DOHH2 (cell line): Measurements from ENCODE around the gene EID3.

Experiments
- H3F3A ChIP-seq: fragments of 200-600 bp; sonication (generic), shearing (Covaris generic); 2 replicates; pipeline ENCODE4 v1.6.0; 2016; ENCODE audit warnings: antibody characterized with exemption, mild to moderate bottlenecking; ENCODE audit not compliant: control insufficient read depth, insufficient read depth
- H3K27ac ChIP-seq: fragments of 200-600 bp; sonication (generic); 2 replicates; pipeline ENCODE4 v1.5.1; 2014; ENCODE audit warnings: low read depth, mild to moderate bottlenecking, low read length, moderate library complexity
- H3K27me3 ChIP-seq: fragments of 200-600 bp; sonication (generic); 2 replicates; pipeline ENCODE4 v1.6.1; 2014; ENCODE audit warnings: mild to moderate bottlenecking, low read length, mixed read lengths; ENCODE audit not compliant: control insufficient read depth
- H3K36me3 ChIP-seq: fragments of 200-600 bp; sonication (generic); 2 replicates; pipeline ENCODE4 v1.6.1; 2014; ENCODE audit warnings: mild to moderate bottlenecking, low read length, moderate library complexity, mixed read lengths; ENCODE audit not compliant: control insufficient read depth
- H3K4me1 ChIP-seq: fragments of 200-600 bp; sonication (generic); 2 replicates; pipeline ENCODE4 v1.6.1; 2014; ENCODE audit warnings: mild to moderate bottlenecking, low read length, mixed read lengths; ENCODE audit not compliant: control insufficient read depth
- H3K4me2 ChIP-seq: fragments of 200-600 bp; sonication (generic); 2 replicates; pipeline ENCODE4 v1.6.0; 2014; ENCODE audit warnings: mild to moderate bottlenecking, low read length, moderate library complexity
- H3K4me3 ChIP-seq: fragments of 200-600 bp; sonication (generic); 2 replicates; pipeline ENCODE4 v1.5.1; 2014; ENCODE audit warnings: mild to moderate bottlenecking, low read length, mixed read lengths
- H3K79me2 ChIP-seq: fragments of 200-600 bp; sonication (generic); 2 replicates; pipeline ENCODE4 v1.6.1; 2014; ENCODE audit warnings: mild to moderate bottlenecking, low read length, mixed read lengths; ENCODE audit not compliant: control insufficient read depth
- H3K9me2 ChIP-seq: fragments of 200-600 bp; sonication (generic); replicated peaks from 2 replicates; pipeline ENCODE4 v1.6.1; 2014; ENCODE audit warnings: mild to moderate bottlenecking, low read length, mixed read lengths; ENCODE audit not compliant: control insufficient read depth
- H3K9me3 ChIP-seq: fragments of 200-600 bp; sonication (generic); 2 replicates; pipeline ENCODE4 v1.6.1; 2014; ENCODE audit warnings: antibody characterized with exemption, low read length, mixed read lengths; ENCODE audit not compliant: control insufficient read depth, insufficient read depth
- H4K20me1 ChIP-seq: fragments of 200-600 bp; sonication (generic); 2 replicates; pipeline ENCODE4 v1.6.0; 2014; ENCODE audit warnings: low read depth, mild to moderate bottlenecking, antibody characterized with exemption, low read length, moderate library complexity; ENCODE audit not compliant: control insufficient read depth, insufficient read depth
- EZH2phosphoT487 ChIP-seq: fragments of 200-600 bp; sonication (generic); IDR thresholded peaks from 2 replicates; pipeline ENCODE4 v1.6.1; 2017; ENCODE audit warnings: borderline replicate concordance, mild to moderate bottlenecking, antibody characterized with exemption, low read length, moderate library complexity, mixed read lengths
- TF ChIP-seq, protein P1 (sequence below): fragments of 200-600 bp; sonication (generic); IDR thresholded peaks from one replicate; pipeline ENCODE4 v1.5.1; 2014; ENCODE audit warnings: antibody characterized with exemption, mild to moderate bottlenecking, low read depth, low read length; ENCODE audit not compliant: poor library complexity, severe bottlenecking

Gene EID3

DNA sequence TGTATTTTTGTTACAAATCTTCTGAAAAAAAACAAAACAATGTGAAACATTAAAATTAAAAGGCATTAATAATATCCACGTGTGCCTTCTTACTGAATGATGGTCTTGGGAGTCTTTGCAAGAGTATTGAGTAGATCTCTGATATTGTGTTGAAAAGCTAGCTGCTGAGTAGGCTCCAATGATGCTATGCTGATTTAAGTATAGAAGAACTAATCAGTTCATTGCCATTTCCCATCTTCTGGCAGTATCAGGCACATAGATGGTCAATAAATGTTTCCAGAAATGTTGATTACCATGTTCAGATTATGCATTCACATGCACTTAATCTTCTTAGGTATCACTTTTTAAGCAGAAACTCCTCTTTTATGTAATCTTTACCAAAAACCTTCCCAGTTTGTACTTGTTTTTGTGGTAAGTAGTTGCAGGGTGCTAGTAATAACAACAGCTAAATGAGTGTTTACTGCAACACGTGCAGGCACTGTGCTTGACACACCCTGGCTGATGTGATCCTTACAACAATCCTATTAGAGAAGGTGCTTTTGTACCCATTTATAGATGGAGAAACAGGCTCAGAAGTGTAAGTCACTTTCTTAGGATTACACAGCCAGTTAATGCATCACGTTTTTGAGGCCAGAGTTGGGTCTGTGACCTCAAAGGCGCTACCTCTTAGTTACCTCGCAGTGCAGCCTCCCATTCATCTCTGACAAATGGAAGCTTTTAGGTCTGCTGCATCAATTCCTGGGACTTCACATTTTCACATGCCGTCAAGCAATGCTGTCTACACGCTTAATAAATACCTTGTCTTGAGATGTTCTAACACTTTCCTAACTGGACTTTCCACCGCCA is 46.9 kb downstream of the EID3 start:
- TF ChIP-seq, protein P1, sequence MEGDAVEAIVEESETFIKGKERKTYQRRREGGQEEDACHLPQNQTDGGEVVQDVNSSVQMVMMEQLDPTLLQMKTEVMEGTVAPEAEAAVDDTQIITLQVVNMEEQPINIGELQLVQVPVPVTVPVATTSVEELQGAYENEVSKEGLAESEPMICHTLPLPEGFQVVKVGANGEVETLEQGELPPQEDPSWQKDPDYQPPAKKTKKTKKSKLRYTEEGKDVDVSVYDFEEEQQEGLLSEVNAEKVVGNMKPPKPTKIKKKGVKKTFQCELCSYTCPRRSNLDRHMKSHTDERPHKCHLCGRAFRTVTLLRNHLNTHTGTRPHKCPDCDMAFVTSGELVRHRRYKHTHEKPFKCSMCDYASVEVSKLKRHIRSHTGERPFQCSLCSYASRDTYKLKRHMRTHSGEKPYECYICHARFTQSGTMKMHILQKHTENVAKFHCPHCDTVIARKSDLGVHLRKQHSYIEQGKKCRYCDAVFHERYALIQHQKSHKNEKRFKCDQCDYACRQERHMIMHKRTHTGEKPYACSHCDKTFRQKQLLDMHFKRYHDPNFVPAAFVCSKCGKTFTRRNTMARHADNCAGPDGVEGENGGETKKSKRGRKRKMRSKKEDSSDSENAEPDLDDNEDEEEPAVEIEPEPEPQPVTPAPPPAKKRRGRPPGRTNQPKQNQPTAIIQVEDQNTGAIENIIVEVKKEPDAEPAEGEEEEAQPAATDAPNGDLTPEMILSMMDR, result no peak
- TF ChIP-seq EZH2phosphoT487, result no peak
- H3K79me2 ChIP-seq, result no peaks in the 10 kb centered on the region
- no peak overlapping the region for H3K4me2 ChIP-seq
- peaks cover 9% of the 10 kb centered on the region; the same call in 1 of the 2 replicates for H3K4me1 ChIP-seq
- H3F3A ChIP-seq, result peaks cover 7% of the 10 kb centered on the region; the same call in 1 of the 2 replicates
- H3K36me3 ChIP-seq, result peaks cover 51% of the 10 kb centered on the region
- no peak overlapping the region for H3K27ac ChIP-seq
- H3K27me3 ChIP-seq, result no peaks in the 10 kb centered on the region
- H4K20me1 ChIP-seq, result no peaks in the 10 kb centered on the region
- H3K9me3 ChIP-seq, result no peaks in the 10 kb centered on the region
- no peaks in the 10 kb centered on the region for H3K9me2 ChIP-seq
- H3K4me3 ChIP-seq, result no peak overlapping the region

DNA sequence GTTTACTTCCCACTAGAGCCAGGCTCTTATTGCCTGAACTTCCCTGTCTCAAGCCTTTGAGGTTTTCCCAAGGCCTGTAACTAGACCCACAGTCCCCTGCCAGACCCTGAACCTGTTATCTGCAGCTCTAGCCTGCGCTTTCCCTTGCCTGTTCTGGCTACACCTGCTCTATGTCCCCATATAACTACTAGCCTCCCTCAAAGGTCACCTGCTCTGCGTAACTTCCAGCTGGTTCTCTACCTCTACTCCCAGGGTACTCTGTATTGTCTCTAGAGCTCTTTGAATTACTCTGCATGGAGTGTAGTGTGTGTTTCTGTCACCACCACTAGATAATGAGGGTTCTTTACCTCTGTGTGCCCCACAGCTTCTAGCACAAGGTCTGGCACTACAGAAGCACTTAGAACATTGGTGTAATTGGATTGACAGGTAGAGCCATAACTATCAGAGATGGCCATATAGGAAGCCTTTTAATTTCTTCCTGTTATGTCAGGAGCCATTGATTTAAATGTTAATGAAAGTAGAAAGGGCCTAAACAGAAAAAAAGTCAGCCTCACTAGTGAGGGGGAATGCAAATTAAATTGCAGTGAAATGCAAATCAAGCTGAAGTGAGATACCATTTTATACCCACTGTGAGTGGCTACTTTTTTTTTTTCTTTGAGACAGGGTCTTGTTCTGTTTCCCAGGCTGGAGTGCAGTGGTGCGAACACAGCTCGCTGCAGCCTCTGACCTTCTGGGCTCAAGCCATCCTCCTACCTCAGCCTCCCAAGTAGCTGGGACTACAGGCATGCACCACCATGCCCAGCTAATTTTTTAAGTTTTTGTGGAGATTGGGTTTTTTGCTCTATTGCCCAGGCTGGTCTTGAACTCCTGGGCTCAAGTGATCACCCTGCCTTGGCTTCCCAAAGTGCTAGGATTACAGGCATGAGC is 47.8 kb downstream of the EID3 start:
- peaks cover 9% of the 10 kb centered on the region; the same call in 1 of the 2 replicates for H3K4me1 ChIP-seq
- no peak overlapping the region for H3K27ac ChIP-seq
- TF ChIP-seq, protein P1, result no peak
- H3K4me3 ChIP-seq, result no peak overlapping the region
- no peaks in the 10 kb centered on the region for H3K27me3 ChIP-seq
- H3K9me2 ChIP-seq, result no peaks in the 10 kb centered on the region
- peaks cover 7% of the 10 kb centered on the region; the same call in 1 of the 2 replicates for H3F3A ChIP-seq
- H3K79me2 ChIP-seq, result no peaks in the 10 kb centered on the region
- H4K20me1 ChIP-seq, result no peaks in the 10 kb centered on the region
- no peak overlapping the region for H3K4me2 ChIP-seq
- peaks cover 50% of the 10 kb centered on the region for H3K36me3 ChIP-seq
- no peaks in the 10 kb centered on the region for H3K9me3 ChIP-seq

DNA sequence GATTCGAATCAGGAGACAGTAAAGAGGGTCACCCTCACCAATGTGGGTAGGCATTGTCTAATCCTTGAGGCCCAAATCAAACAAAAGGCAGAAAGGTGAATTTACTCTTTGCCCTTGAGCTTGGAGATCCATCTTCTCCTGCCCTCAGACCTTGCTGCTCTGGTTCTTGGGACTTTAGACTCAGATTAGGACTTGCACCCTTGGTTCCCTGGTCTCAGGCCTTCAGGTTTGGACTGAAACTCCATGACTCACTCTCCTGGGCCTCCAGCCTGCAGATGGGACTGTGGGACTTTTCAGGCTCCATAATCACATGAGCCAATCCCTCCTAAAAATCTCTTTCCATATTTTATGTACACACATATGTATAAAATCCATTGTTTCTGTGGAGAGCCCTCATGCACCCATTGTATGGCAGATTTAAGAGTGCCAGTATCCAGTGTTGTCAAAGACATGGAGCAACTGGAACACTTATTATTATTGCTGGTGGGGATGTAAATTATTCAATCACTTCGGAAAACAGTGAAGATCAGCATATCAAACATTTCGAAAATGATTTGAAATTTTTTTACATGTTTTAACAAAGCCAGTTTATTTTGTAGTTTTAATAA is 48.7 kb downstream of the EID3 start:
- no peaks in the 10 kb centered on the region for H3K79me2 ChIP-seq
- H3K4me2 ChIP-seq, result no peak overlapping the region
- H3K27me3 ChIP-seq, result no peaks in the 10 kb centered on the region
- H3K36me3 ChIP-seq, result peaks cover 45% of the 10 kb centered on the region
- no peaks in the 10 kb centered on the region for H4K20me1 ChIP-seq
- no peak overlapping the region for H3K27ac ChIP-seq
- TF ChIP-seq EZH2phosphoT487, result no peak
- H3K4me1 ChIP-seq, result peaks cover 9% of the 10 kb centered on the region; the same call in 1 of the 2 replicates
- H3F3A ChIP-seq, result peaks cover 7% of the 10 kb centered on the region; the same call in 1 of the 2 replicates
- H3K4me3 ChIP-seq, result no peak overlapping the region
- H3K9me3 ChIP-seq, result no peaks in the 10 kb centered on the region
- no peaks in the 10 kb centered on the region for H3K9me2 ChIP-seq
